Measurements from ENCODE around the gene ACSM3. TPM values are rescaled to one million over a fixed set of nuclear protein-coding genes. Genes with fewer than 3 reads are reported as not detected.

ACSM3 gene
- total and polyA plus RNA-seq, 2 experiments from 2014 or later, result 5.7 to 8.7 TPM

DNA sequence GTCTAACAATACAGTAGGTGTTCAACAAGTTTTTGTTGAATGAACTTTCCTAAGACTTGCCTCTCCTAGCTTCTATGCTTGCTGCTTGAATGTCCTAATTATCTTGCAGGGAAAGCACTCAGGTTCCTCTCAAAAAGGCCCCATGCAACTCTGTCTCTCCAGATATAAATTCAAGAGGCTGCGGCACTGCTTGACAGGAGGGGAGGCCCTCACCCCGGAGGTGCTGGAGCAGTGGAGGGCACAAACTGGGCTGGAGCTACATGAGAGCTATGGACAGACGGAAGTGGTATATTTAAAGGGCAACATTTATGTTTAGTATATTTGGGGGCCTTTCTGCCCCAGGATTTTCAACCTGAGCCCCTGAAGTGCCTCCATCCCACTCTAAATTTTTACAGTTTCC is 36.6 kb upstream of the ACSM3 start:
- TF ChIP-seq, protein P1, sequence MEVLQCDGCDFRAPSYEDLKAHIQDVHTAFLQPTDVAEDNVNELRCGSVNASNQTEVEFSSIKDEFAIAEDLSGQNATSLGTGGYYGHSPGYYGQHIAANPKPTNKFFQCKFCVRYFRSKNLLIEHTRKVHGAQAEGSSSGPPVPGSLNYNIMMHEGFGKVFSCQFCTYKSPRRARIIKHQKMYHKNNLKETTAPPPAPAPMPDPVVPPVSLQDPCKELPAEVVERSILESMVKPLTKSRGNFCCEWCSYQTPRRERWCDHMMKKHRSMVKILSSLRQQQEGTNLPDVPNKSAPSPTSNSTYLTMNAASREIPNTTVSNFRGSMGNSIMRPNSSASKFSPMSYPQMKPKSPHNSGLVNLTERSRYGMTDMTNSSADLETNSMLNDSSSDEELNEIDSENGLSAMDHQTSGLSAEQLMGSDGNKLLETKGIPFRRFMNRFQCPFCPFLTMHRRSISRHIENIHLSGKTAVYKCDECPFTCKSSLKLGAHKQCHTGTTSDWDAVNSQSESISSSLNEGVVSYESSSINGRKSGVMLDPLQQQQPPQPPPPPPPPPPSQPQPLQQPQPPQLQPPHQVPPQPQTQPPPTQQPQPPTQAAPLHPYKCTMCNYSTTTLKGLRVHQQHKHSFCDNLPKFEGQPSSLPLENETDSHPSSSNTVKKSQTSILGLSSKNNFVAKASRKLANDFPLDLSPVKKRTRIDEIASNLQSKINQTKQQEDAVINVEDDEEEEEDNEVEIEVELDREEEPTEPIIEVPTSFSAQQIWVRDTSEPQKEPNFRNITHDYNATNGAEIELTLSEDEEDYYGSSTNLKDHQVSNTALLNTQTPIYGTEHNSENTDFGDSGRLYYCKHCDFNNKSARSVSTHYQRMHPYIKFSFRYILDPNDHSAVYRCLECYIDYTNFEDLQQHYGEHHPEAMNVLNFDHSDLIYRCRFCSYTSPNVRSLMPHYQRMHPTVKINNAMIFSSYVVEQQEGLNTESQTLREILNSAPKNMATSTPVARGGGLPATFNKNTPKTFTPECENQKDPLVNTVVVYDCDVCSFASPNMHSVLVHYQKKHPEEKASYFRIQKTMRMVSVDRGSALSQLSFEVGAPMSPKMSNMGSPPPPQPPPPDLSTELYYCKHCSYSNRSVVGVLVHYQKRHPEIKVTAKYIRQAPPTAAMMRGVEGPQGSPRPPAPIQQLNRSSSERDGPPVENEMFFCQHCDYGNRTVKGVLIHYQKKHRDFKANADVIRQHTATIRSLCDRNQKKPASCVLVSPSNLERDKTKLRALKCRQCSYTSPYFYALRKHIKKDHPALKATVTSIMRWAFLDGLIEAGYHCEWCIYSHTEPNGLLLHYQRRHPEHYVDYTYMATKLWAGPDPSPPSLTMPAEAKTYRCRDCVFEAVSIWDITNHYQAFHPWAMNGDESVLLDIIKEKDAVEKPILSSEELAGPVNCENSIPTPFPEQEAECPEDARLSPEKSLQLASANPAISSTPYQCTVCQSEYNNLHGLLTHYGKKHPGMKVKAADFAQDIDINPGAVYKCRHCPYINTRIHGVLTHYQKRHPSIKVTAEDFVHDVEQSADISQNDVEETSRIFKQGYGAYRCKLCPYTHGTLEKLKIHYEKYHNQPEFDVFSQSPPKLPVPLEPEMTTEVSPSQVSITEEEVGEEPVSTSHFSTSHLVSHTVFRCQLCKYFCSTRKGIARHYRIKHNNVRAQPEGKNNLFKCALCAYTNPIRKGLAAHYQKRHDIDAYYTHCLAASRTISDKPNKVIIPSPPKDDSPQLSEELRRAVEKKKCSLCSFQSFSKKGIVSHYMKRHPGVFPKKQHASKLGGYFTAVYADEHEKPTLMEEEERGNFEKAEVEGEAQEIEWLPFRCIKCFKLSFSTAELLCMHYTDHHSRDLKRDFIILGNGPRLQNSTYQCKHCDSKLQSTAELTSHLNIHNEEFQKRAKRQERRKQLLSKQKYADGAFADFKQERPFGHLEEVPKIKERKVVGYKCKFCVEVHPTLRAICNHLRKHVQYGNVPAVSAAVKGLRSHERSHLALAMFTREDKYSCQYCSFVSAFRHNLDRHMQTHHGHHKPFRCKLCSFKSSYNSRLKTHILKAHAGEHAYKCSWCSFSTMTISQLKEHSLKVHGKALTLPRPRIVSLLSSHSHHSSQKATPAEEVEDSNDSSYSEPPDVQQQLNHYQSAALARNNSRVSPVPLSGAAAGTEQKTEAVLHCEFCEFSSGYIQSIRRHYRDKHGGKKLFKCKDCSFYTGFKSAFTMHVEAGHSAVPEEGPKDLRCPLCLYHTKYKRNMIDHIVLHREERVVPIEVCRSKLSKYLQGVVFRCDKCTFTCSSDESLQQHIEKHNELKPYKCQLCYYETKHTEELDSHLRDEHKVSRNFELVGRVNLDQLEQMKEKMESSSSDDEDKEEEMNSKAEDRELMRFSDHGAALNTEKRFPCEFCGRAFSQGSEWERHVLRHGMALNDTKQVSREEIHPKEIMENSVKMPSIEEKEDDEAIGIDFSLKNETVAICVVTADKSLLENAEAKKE (CRISPR knock-in tag; IDR thresholded peaks at IDR 0.05), result no peak
- no peak for TF ChIP-seq ZNF114 (CRISPR knock-in tag; IDR thresholded peaks at IDR 0.05)
- no peak for TF ChIP-seq REST (IDR thresholded peaks at IDR 0.05; ENCODE audit: unreplicated experiment)
- TF ChIP-seq EZH2phosphoT487 (IDR thresholded peaks at IDR 0.05; ENCODE audit: unreplicated experiment), result no peak
- no peak for TF ChIP-seq CREB1 (CRISPR knock-in tag; IDR thresholded peaks at IDR 0.05; ENCODE audit: low read depth)
- H3K4me3 ChIP-seq, result no peak overlapping the region
- no peaks in the 10 kb centered on the region for H4K20me1 ChIP-seq (replicated peaks; ENCODE audit: insufficient read depth)
- ATAC-seq (no peak), DNase-seq (ENCODE audit: low spot score) (no peak)
- H3K4me2 ChIP-seq, result no peak overlapping the region
- Mint-ChIP-seq H3K9me3 (no peaks in the 10 kb centered on the region), H3K27me3 (ENCODE audit: insufficient read depth, low read depth, poor library complexity) (peaks cover 2% of the 10 kb centered on the region), H3K4me3 (no peak overlapping the region), H3K4me1 (no peaks in the 10 kb centered on the region), H3K27ac (no peak overlapping the region), H3K36me3 (ENCODE audit: low read depth) (no peaks in the 10 kb centered on the region)
- no peak overlapping the region for H3K27ac ChIP-seq (ENCODE audit: low read depth)
- no peaks in the 10 kb centered on the region for H3K9me2 ChIP-seq (ENCODE audit: insufficient read depth)
- no peaks in the 10 kb centered on the region for H3K27me3 ChIP-seq (ENCODE audit: insufficient read depth)
- H3F3A ChIP-seq (replicated peaks; ENCODE audit: low read depth), result no peaks in the 10 kb centered on the region
- H3K36me3 ChIP-seq (ENCODE audit: insufficient read depth), result no peaks in the 10 kb centered on the region
- no peak overlapping the region for H2AFZ ChIP-seq
- H3K4me1 ChIP-seq (ENCODE audit: insufficient read depth), result no peaks in the 10 kb centered on the region
- H3K79me2 ChIP-seq (replicated peaks; ENCODE audit: insufficient read depth), result no peaks in the 10 kb centered on the region
